ENCODE measurements around the gene NGLY1. TPM values are rescaled to one million over a fixed set of nuclear protein-coding genes. Genes with fewer than 3 reads are reported as not detected.

The NGLY1 gene
- total and polyA plus RNA-seq, 10 of the 15 experiments (the other 5 are each of a cell fraction or from before 2014, with no cell fraction given), result 29.8 to 73.5 (median 47.0) TPM

DNA sequence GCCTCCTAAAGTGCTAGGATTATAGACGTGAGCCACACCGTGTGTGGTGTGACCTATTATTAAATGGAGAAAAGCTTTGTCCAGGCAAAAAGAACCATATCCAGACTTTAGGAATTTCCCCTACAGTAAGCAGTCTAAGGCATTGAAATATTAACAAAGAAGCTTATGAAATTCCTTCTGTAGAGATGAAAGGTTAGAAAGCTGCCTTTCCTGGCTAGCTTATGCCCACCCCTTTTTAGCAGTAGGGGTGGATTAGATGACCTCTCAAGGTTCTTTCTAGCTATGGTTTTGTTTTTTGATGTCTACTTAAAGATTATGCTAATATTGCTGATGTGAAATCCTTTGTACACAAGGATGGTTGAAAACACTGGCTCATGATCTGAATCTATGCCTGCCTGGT lies 20.6 kb upstream of the NGLY1 start (continued):
- TF ChIP-seq, protein P1, sequence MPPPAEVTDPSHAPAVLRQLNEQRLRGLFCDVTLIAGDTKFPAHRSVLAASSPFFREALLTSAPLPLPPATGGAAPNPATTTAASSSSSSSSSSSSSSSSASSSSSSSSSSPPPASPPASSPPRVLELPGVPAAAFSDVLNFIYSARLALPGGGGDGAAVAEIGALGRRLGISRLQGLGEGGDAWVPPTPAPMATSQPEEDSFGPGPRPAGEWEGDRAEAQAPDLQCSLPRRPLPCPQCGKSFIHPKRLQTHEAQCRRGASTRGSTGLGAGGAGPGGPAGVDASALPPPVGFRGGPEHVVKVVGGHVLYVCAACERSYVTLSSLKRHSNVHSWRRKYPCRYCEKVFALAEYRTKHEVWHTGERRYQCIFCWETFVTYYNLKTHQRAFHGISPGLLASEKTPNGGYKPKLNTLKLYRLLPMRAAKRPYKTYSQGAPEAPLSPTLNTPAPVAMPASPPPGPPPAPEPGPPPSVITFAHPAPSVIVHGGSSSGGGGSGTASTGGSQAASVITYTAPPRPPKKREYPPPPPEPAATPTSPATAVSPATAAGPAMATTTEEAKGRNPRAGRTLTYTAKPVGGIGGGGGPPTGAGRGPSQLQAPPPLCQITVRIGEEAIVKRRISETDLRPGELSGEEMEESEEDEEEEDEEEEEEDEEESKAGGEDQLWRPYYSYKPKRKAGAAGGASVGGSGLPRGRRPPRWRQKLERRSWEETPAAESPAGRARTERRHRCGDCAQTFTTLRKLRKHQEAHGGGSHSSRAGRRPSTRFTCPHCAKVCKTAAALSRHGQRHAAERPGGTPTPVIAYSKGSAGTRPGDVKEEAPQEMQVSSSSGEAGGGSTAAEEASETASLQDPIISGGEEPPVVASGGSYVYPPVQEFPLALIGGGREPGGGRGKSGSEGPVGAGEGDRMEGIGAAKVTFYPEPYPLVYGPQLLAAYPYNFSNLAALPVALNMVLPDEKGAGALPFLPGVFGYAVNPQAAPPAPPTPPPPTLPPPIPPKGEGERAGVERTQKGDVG (CRISPR knock-in tag; IDR thresholded peaks at IDR 0.05), result no peak
- TF ChIP-seq RBBP5 (conservative IDR thresholded peaks at IDR 0.05) (no peak), HCFC1 (IDR thresholded peaks at IDR 0.05; ENCODE audit: low read length) (no peak), ZNF217 (IDR thresholded peaks at IDR 0.05) (no peak), POLR2AphosphoS2 (IDR thresholded peaks at IDR 0.05; ENCODE audit: low read depth, low read length) (no peak), NFYA (IDR thresholded peaks at IDR 0.05; ENCODE audit: borderline replicate concordance, low read depth, low read length) (no peak), POU2F2 (IDR thresholded peaks at IDR 0.05; ENCODE audit: borderline replicate concordance, low read depth, low read length) (no peak), NR2C2 (IDR thresholded peaks at IDR 0.05; ENCODE audit: borderline replicate concordance, control insufficient read depth, insufficient read length, low read depth) (no peak)

DNA sequence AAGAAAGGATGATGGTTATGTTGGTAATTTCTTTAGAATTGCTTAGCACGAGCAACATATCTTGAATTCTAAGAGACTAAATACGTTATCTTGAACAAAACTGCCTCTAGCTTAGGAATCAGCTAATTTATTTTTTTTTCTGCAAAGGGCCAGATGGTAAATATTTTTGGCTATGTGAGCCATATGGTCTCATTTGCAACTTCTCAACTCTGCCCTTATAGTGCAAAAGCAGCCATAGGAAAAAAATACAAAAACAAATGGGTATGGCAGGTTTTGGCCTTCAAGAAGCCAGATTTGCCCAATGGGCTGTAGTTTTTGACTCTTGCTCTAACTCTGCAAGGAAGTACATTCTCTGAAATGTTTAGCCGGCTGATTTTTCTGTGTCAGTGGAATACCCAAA lies 18.5 kb upstream of the NGLY1 start:
- H3K27ac ChIP-seq (ENCODE audit: control insufficient read depth, insufficient read depth), result no peak overlapping the region
- H2AFZ ChIP-seq (ENCODE audit: control insufficient read depth, low read depth, low read length), result no peak overlapping the region
- ChIA-PET POLR2A (no interaction called here), SMC1A (ENCODE audit: uncharacterized antibody, unreplicated experiment) (interaction anchor here (1.3 to 2.8 kb wide), 4 partner anchors 11 to 15 kb away, joined by 3 to 9 read pairs (median 6); partner anchors contain the start of gene OXSM), RAD21 (ENCODE audit: unreplicated experiment) (interaction anchor here (1.2 kb wide), 1 partner anchor 55 kb away, joined by 4 read pairs; no protein-coding TSS in a partner anchor), CTCF (interaction anchor here (0.6 to 3.0 kb wide), 3 partner anchors 55 to 156 kb away, joined by 3 to 11 read pairs (median 3); no protein-coding TSS in a partner anchor)
- intact Hi-C loops (cut with micrococcal nuclease; ENCODE audit: unreplicated experiment), result no loop called here
- no peak overlapping the region for H3K4me3 ChIP-seq
- FAIRE-seq, result no peak
- no peaks in the 10 kb centered on the region for H3K27me3 ChIP-seq (replicated peaks in 1 of 2; ENCODE audit: control insufficient read depth in 2 of 2, insufficient read depth in 2 of 2, low read length in 1 of 2)
- H3K4me1 ChIP-seq (ENCODE audit: control insufficient read depth, insufficient read depth, low read length), result no peaks in the 10 kb centered on the region
- TF ChIP-seq SIX5 (IDR thresholded peaks at IDR 0.05; ENCODE audit: low read depth, low read length, severe bottlenecking) (no peak), FOXK2 (IDR thresholded peaks at IDR 0.05) (no peak), HCFC1 (IDR thresholded peaks at IDR 0.05; ENCODE audit: low read length) (no peak)
- no TSS peak for BruUV-seq (replicated peaks)
- no peaks in the 10 kb centered on the region for H3K36me3 ChIP-seq (ENCODE audit: control insufficient read depth in 2 of 2, insufficient read depth in 2 of 2, low read length in 1 of 2)
- no peak for ATAC-seq
- H3K9me3 ChIP-seq (replicated peaks; ENCODE audit: control insufficient read depth, insufficient read depth, low read length), result no peaks in the 10 kb centered on the region
- 51% methylated on average over 3 of the region's 3 CpGs for WGBS (ENCODE audit: insufficient coverage, insufficient replicate concordance, low lambda C conversion rate, missing lambda C conversion rate)
- no peaks in the 10 kb centered on the region for H4K20me1 ChIP-seq (ENCODE audit: control insufficient read depth, insufficient read depth)
- in situ Hi-C loops (cut with MboI), result no loop called here
- no peak for DNase-seq (ENCODE audit: low read depth, low spot score)
- no peak overlapping the region for H3K9ac ChIP-seq (ENCODE audit: control insufficient read depth, insufficient read depth, low read length)
- H3K79me2 ChIP-seq (ENCODE audit: control insufficient read depth, insufficient read depth, low read length), result no peaks in the 10 kb centered on the region
- H3K4me2 ChIP-seq (ENCODE audit: control insufficient read depth, insufficient read depth), result no peak overlapping the region

Measured in GM12878 (cell line).